ENCODE data around the gene UCK1.

UCK1 gene

GRCh38 chr9:131475111-131475955 is 55.7 kb downstream of the UCK1 start:
- Histone ChIP-seq H3K36me3 (ENCODE audit: insufficient read depth, low read length) (peaks cover 96% of the 10 kb centered on the region), H3K4me3 (ENCODE audit: low read length, poor library complexity, severe bottlenecking) (no peak overlapping the region), H2AFZ (ENCODE audit: low read length) (no peak overlapping the region), H3K27me3 (ENCODE audit: insufficient read depth, low read length, poor library complexity, severe bottlenecking) (no peaks in the 10 kb centered on the region), H3K9me3 (ENCODE audit: insufficient read depth, low read depth, low read length) (no peaks in the 10 kb centered on the region), H3K9me2 (replicated peaks; ENCODE audit: low read depth, low read length) (no peaks in the 10 kb centered on the region), H4K20me1 (ENCODE audit: insufficient read depth, low read length, poor library complexity, severe bottlenecking) (peaks cover 46% of the 10 kb centered on the region), H3F3A (ENCODE audit: low read depth) (no peaks in the 10 kb centered on the region), H3K9ac (ENCODE audit: low read depth, low read length, poor library complexity, severe bottlenecking) (no peak overlapping the region), H3K79me2 (ENCODE audit: insufficient read depth, low read length) (peaks cover 2% of the 10 kb centered on the region; the same call in 1 of the 2 replicates), H3K4me1 (ENCODE audit: insufficient read depth, low read length, poor library complexity, severe bottlenecking) (no peaks in the 10 kb centered on the region), H3K4me2 (ENCODE audit: low read depth, low read length, poor library complexity, severe bottlenecking) (no peak overlapping the region)
- TF ChIP-seq EZH2phosphoT487 (IDR thresholded peaks at IDR 0.05; ENCODE audit: borderline replicate concordance): no peak
- no peak for TF ChIP-seq CTCF (conservative IDR thresholded peaks at IDR 0.05; ENCODE audit: low read length)

GRCh38 chr9:131474711-131475110 is 56.4 kb downstream of the UCK1 start:
- Histone ChIP-seq H3K9ac (ENCODE audit: low read depth, low read length, poor library complexity, severe bottlenecking) (no peak overlapping the region), H3K79me2 (ENCODE audit: insufficient read depth, low read length) (peaks cover 4% of the 10 kb centered on the region; the same call in 1 of the 2 replicates), H4K20me1 (ENCODE audit: insufficient read depth, low read length, poor library complexity, severe bottlenecking) (peaks cover 45% of the 10 kb centered on the region), H3K4me2 (ENCODE audit: low read depth, low read length, poor library complexity, severe bottlenecking) (no peak overlapping the region), H3K4me1 (ENCODE audit: insufficient read depth, low read length, poor library complexity, severe bottlenecking) (no peaks in the 10 kb centered on the region), H3K27me3 (ENCODE audit: insufficient read depth, low read length, poor library complexity, severe bottlenecking) (no peaks in the 10 kb centered on the region), H3K9me3 (ENCODE audit: insufficient read depth, low read depth, low read length) (no peaks in the 10 kb centered on the region), H3K36me3 (ENCODE audit: insufficient read depth, low read length) (peaks cover 97% of the 10 kb centered on the region), H3K9me2 (replicated peaks; ENCODE audit: low read depth, low read length) (no peaks in the 10 kb centered on the region), H2AFZ (ENCODE audit: low read length) (no peak overlapping the region), H3F3A (ENCODE audit: low read depth) (no peaks in the 10 kb centered on the region), H3K4me3 (ENCODE audit: low read length, poor library complexity, severe bottlenecking) (no peak overlapping the region)
- no peak for TF ChIP-seq EZH2phosphoT487 (IDR thresholded peaks at IDR 0.05; ENCODE audit: borderline replicate concordance)
- TF ChIP-seq CTCF (conservative IDR thresholded peaks at IDR 0.05; ENCODE audit: low read length): no peak

- Histone ChIP-seq H3K9ac (ENCODE audit: low read depth, low read length, poor library complexity, severe bottlenecking) (no peak overlapping the region), H3K9me2 (replicated peaks; ENCODE audit: low read depth, low read length) (no peaks in the 10 kb centered on the region), H3K4me3 (ENCODE audit: low read length, poor library complexity, severe bottlenecking) (no peak overlapping the region), H3K79me2 (ENCODE audit: insufficient read depth, low read length) (peaks cover 4% of the 10 kb centered on the region; the same call in 1 of the 2 replicates), H3F3A (ENCODE audit: low read depth) (no peaks in the 10 kb centered on the region), H4K20me1 (ENCODE audit: insufficient read depth, low read length, poor library complexity, severe bottlenecking) (peaks cover 48% of the 10 kb centered on the region), H3K27me3 (ENCODE audit: insufficient read depth, low read length, poor library complexity, severe bottlenecking) (no peaks in the 10 kb centered on the region), H3K4me1 (ENCODE audit: insufficient read depth, low read length, poor library complexity, severe bottlenecking) (no peaks in the 10 kb centered on the region), H3K4me2 (ENCODE audit: low read depth, low read length, poor library complexity, severe bottlenecking) (no peak overlapping the region), H2AFZ (ENCODE audit: low read length) (no peak overlapping the region), H3K36me3 (ENCODE audit: insufficient read depth, low read length) (peaks cover 97% of the 10 kb centered on the region), H3K9me3 (ENCODE audit: insufficient read depth, low read depth, low read length) (no peaks in the 10 kb centered on the region)
- no peak for TF ChIP-seq EZH2phosphoT487 (IDR thresholded peaks at IDR 0.05; ENCODE audit: borderline replicate concordance)
Measured at GRCh38 chr9:131473891-131474290, 57.2 kb downstream of the UCK1 start.
